Raji (cell line): ENCODE data around the gene COQ10A.

Experiments used
- POLR2A ChIP-seq: IDR thresholded peaks from 2 replicates; pipeline ENCODE4 v1.6.1; 2011; ENCODE audit warnings: low read depth, low read length, control low read depth; ENCODE audit not compliant: insufficient read depth

The COQ10A gene

DNA sequence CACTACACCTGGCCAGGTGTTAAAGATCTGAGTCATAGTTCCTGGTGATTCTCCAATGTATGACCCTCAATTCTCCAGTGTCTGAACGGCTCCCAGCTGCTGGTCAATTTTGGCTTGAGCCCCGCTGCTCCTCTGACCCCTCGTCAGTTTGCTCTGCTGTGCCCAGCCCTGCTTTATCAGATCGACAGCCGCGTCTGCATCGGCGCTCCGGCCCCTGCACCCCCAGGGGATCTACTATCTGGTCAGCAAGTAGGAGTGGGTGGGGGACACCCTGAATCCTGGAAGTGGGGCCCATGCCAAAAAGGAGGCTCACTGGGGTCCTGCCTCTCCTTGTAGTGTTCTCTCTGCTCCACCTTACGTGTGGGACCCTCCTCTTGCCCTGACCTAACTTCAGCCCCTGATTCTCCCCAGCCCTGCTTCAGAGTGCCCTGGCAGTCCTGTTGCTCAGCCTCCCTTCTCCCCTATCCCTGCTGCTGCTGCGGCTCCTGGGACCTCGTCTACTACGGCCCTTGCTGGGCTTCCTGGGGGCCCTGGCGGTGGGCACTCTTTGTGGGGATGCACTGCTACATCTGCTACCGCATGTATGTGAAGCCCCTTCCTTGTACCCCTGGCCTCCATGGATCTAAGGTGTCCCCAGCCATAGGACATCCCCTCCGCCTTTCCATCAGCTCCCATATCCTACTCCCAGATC, 31.9 kb upstream of the COQ10A start:
- no peak for TF ChIP-seq POLR2A

DNA sequence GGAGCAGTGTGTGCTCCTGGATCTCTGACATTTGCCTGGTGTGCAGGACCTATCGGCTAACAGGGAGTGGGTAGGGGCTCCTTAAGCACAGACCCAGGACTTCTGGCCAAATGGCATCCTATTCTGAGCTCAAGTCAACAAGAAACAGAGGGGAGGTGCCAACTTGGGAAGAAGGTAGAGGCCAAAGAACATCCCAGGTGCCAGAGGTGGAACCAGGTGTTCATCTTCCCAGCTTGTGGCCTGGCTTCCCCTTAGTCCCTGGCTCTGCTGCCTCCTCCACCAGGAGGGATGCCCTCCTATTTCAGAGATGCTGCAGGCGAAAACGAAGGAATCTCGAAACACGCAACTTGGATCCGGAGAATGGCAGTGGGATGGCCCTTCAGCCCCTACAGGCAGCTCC, 30.7 kb upstream of the COQ10A start:
- no peak for TF ChIP-seq POLR2A

DNA sequence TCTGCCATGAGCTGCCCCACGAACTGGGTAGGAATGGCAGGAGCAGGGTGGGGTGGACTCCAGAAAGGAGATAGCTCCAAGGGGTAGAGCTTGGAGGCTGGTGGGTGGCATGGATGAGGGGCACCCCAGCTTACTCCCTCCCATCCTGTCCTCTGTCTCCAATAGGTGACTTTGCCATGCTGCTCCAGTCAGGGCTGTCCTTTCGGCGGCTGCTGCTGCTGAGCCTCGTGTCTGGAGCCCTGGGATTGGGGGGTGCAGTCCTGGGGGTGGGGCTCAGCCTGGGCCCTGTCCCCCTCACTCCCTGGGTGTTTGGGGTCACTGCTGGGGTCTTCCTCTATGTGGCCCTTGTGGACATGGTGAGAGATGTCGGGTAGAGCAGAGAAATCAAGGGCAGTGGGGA, 29.8 kb upstream of the COQ10A start:
- TF ChIP-seq POLR2A = no peak

DNA sequence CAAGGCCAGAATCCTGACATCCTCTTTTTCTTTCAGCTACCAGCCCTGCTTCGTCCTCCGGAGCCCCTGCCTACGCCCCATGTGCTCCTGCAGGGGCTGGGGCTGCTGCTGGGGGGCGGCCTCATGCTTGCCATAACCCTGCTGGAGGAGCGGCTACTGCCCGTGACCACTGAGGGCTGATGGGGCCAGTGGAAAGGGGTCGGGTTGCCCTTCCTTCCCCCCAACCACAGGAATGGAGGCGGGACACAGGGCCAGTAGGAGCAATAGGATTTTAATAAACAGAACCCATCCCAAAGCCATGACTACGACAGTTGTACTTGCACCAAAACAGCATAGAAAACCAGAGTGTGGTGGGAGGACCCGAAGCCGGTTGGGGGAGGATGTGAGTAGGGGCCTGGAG, 29.2 kb upstream of the COQ10A start:
- TF ChIP-seq POLR2A = no peak

DNA sequence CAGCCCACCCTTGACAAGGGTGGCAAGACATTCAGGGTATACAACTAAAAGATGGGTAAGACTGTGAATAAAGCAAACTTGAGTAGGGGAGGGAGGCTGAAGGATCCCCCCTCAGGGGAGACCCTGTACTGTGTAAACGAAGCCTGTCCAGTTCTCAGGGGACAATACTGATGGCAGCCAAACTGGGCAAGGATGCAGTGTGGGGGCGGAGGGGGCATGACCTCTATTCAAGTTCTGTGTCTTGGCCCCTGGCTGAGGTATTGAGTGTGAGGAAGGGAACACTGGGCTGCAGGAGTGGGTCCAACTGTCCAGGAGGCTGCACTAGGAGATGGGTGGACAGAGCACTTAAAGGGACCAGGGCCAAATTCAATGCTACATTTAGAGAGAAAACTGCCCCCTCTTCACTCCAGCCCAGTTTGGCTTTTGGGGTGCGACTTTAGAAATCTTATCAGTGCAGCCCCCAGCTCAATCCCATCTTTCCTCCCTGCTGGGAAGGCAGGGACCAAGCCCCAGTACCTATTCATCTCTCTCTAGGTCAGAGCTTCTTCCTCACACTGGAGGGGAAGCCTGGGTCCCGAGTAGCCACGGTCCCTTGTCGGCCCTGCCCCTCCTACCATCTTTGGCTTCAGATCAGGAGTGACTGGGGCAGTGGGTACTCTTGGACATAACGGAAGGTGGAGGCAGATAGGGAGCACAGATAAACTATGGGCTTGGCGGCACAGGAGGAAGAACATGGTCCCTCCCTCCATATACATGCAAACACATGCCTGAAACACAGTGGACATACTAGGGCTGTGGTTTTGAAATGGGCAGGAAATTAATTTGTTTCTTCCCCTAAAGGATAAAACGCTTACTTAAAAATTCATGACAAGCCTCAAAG, 25.1 kb upstream of the COQ10A start:
- no peak for TF ChIP-seq POLR2A

DNA sequence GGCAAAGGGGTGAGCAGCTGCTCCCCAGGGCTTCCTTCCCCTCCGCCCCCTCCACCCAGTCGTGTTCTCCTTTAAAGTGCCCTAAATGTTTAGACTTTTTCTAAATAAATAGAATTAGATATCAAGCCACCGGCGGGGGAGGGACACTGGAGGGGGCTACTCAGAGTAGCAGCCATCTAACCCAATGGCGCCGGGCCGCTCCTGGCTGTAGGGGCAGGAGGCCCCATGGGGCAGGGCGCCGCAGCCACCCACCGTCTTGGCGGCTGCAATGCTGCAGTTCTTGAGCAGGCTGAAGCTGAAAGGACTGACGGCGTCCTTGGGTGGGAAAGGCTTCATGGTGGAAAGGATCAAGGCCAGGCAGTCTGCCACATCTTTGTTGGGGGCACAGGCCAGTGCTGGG, 23.8 kb upstream of the COQ10A start:
- no peak for TF ChIP-seq POLR2A

DNA sequence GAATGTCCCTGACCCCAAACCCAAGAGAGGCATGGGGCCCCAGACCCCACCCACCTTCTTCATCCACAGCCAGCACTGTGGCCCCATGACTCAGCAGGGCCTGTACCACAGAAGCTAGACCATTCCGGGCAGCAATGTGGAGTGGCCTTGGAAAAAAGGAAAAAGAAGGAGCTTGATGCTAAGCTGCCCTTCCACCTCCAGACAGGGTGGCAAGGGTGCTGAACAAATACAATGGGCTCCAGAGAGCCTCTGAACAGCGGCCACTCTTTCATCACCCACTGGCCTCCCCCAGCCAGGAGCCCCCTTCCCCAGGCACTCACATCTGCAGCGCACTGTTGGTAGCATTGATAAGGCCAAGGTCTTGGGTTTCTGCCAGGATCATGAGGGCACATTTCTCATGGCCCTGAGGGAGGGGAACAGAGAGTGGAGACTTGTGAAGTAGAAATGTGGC, 23.0 kb upstream of the COQ10A start:
- no peak for TF ChIP-seq POLR2A

DNA sequence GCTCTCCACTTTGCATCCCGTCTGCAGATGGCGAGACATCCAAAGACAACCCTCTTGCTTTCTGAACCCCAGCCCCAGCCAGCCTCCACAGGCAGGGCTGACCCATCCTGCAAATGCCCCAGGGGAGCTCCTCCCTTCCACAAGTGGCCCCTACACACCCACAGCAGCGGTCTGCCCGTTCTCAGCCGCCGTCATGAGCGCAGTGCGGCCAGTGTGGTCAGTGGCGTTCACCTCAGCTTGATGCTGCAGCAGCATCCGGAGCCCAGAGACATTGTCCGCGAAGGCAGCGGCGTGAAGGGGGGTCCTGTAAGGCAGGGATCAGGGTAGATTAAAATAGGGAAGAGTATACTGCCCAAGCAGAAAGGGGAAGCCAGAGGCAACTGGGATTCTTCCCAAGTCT, 22.2 kb upstream of the COQ10A start:
- TF ChIP-seq POLR2A = no peak

DNA sequence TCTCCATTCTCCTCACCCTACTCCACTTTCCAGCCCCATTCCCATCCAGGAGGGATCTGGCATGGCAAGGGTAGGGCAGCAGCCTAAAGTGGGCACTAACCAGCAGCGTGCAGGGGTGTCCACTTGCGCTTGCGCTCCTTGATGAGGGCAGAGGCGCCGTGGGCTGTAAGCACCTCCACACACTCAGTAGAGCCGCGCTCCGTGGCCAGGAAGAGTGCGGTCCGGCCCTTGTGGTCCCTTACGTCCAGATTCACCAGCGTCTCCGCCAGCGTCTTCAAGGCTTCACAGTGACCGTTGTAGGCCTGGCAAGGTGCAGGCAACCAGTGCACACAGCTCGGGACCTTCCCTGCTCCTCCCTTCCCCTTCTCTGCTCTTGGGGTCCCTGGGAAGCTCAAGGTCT, 18.8 kb upstream of the COQ10A start:
- TF ChIP-seq POLR2A = no peak

DNA sequence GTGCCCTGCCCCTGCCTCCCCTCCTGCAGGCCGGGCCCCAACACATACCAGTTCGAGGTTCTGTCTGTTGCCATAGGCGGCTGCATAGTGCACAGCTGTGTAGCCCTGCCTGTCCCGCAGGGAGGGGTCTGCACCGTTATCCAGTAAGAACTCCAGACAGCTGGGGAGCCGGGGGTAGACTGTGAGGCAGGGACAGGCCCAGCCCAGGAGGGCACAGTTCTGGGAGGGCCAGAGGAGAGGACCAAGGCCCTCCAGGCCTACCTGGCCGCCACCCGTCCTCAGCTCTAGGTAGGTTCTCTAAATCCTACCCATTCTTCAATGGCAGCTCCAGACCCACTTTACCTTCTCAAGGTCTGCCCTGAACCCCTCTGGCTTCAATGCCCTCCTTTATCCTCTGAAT, 18.0 kb upstream of the COQ10A start:
- no peak for TF ChIP-seq POLR2A

DNA sequence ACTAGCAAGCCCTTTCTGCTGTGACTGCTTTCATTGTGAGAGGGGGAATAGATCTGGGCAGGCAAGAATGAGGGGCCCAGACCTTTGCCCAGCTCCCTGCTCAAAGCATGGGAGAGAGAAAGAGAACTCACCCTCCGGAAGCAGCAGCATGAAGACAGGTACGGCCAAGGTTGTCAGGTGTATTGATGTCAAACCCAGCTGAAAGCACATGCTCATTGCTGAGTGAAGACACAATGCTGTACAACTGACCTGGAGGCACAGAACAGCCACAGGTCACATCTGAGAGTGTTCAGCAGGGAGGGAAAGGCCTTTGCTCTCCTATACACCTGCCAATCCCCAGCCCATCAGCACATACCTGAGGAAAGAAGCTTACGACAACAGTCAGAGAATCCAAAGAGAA, 14.1 kb upstream of the COQ10A start:
- no peak for TF ChIP-seq POLR2A

DNA sequence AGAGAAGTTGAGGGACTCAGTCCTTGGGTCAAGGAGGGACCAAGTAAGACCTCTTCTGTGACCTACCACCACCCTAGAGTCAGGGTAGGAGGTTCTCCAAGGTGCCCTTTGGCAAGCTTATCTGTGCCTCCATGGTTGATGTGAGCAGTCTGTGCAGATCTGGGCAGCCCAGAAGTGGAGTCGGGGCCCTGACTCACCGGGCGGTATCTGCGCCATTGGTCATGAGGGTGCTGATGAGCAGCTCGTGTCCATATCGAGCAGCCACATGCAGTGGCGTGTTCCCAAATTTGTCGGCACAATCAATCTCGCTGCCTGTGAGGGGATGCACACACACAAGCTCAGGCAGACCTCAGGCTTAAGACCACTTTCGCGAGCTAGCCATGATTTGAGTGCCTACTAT, 13.7 kb upstream of the COQ10A start:
- TF ChIP-seq POLR2A = no peak

DNA sequence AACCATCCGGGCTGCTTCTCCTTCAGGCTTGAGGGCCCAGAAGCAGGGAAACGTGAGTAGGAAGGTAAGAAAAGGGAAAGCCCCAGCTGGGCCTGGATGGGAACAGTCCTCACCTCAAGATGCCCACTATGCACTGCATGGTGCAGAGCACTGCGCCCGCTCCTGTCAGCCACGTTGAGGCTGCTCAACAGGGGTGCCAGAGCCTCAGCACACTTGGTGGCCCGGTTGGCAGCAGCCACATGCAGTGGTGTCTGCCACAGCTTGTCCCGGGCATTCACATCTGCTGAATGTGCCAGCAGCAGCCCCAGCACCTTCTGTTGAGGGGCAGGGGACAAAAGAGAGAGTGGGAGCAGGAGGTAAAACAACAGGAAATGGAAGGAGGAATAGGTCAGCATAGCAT, 11.1 kb upstream of the COQ10A start:
- no peak for TF ChIP-seq POLR2A

DNA sequence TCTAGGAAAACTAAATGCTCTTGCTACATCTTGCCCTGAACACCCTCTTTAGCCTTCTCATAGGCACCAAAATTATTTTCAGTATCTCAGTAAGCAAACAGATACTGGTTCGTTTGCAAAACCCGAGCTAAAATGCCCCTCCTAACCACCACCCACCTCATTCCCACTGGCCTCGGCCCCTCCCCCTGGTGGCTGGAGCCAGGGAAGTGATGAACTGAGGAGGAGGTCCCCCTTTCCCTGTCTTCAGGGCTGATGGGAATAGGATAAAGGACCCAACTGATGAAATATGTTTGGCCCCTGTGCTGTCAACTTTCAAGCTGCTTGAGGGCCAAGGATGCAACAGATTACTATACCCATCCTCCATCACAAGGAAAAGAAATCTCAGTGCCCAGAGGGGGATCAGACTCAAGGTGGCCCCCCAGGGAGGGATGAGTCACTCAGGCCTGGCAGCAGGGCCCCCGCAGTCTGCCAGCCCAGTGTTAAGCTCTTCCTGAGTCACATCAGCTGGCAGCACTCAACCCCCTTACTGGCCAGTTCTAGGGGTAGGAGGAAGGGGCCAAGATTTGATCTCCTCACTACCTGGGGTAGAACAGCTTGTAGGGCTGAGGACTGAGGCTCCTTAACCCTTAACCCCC, 10.3 kb upstream of the COQ10A start:
- no peak for TF ChIP-seq POLR2A

DNA sequence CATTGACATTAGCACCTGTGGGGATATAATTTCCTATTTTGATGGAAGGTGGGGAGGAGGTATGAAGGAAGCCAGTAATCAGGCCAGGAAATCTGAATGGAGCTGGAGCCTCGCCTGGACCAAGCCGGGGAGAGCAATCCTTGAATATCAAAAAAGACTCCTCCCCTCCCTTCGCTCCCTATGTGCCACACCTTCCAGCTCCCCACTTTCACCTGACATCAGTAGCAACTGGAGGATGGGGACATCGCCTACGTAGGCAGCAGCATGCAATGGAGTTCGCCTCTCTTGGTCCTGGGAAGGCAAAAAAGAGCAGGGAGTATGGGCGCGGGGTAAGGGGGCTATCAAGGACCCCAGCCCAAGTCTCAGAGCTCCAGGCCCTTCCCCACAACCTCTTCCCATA, 9.7 kb upstream of the COQ10A start:
- TF ChIP-seq POLR2A = no peak

DNA sequence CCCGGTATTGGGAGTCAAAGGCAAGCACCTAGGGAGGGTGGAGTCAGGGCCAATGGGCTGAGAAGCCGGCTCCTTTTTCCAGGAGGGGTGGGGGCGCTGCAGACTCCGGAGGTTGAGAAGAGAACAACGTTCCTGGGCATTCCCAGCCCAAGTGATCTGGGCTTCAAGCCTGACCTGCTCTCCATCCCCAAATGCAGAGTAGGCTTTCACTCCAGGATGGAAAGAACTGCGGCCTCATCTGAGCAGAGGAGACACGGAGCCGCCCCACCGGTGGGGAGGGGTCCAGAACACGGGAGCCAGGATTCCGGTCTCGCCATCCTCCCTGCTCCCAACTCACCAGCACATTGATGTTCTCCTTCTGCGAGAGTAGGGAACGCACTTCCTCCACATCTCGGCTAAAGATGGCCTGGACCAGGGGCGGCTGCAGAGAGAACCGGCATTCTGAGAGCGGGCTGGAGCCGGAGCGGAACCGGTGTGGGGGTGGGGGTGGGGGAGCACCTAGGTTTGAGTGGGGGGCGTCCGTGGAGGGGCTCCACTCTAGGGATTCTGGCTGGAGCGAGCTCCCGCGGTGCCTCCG, 9.2 kb upstream of the COQ10A start:
- no peak for TF ChIP-seq POLR2A
